HG03196 (cell line): ENCODE data around the gene VWA1.
"Not testable (repeated sequence)": the region's sequence is repeated elsewhere in the genome, so short reads cannot be mapped to it uniquely, and the experiment has no call there.

Experiments
- ATAC-seq: cut with Tn5 transposase; IDR thresholded peaks from one replicate; pipeline ENCODE4 v1.9.1; 2021; ENCODE audit not compliant: unreplicated experiment

VWA1 gene

DNA sequence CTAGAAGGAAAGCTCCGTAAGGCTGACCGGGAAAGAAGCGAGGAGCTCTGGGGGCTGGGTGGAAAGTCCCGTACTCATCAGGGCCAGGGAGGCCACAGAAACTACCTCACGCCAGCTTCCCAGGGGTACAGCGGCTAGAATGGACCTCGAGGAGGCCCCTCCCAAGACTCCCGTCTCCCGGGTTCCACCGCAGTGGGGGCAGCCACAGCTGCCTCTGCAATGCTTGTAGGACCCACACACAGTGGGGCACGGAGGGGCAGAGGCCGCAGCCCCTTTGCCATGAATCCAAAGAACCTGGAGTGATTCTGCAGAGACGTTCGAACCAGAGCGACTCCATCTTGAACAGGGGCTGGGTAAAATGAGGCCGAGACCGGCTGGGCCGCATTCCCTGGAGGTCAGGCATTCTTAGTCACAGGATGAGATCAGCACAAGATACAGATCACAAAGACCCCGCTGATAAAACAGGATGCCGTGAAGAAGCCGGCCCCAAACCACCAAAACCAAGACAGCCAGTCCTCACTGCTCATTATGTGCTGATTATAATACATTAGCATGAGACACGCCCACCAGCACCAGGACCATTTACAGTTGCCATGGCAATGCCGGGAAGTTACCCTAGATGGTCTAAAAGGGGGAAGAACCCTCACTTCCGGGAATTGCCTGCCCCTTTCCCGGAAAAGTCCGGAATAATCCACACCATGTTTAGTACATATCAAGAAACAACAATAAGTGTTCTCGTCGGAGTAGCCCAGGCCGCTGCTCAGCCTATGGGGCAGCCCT, 12.8 kb upstream of the VWA1 start:
- no peak for ATAC-seq

DNA sequence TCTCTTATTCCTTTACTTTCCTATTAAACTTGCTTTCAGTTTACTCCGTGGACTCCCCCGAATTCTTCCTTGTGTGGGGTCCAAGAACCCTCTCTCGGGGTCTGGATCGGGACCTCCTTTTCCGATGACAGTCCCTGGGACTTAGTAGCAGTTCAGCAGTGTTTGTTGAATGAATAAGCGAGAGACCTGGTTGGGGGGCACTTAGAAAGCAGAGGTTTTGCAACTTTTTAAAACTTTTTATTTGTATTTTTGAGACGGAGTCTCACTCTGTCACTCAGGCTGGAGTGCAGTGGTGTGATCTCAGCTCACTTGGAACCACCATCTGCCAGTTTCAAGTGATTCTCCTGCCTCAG, 12.3 kb upstream of the VWA1 start:
- no peak for ATAC-seq

DNA sequence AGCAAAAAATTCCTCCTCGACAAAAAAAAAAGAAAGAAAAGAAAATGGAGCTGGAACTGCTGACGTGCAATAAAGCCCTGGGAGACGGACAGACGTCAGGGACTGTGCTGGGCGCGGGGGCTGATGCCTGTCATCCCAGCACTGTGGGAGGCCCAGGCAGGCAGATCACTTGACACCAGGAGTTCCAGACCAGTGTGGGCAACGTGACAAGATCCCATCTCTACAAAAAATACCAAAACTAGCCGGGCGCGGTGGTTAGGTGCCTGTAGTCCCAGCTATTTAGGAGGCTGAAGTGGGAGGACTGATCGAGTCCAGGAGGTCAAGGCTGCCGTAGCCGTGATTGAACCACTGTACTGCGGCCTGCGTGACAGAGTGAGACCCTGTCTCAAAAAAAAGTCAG, 10.8 kb upstream of the VWA1 start:
- ATAC-seq, result no peak

DNA sequence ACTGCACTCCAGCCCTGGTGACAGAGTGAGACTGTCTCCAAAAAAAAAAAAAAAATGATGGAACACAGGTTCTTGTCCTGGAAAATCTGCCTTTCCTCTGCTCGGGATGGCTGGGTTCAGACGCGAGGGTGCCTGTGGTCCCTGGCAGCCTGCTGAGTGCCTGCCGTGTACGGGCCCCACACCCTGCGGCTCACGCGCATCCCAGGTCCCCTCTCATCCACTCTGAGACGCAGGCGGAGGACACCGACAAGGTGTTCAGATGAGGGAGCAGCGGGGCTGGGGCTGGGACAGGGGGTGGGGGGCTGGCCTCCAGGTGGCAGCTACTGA, 10.1 kb upstream of the VWA1 start:
- no peak for ATAC-seq

DNA sequence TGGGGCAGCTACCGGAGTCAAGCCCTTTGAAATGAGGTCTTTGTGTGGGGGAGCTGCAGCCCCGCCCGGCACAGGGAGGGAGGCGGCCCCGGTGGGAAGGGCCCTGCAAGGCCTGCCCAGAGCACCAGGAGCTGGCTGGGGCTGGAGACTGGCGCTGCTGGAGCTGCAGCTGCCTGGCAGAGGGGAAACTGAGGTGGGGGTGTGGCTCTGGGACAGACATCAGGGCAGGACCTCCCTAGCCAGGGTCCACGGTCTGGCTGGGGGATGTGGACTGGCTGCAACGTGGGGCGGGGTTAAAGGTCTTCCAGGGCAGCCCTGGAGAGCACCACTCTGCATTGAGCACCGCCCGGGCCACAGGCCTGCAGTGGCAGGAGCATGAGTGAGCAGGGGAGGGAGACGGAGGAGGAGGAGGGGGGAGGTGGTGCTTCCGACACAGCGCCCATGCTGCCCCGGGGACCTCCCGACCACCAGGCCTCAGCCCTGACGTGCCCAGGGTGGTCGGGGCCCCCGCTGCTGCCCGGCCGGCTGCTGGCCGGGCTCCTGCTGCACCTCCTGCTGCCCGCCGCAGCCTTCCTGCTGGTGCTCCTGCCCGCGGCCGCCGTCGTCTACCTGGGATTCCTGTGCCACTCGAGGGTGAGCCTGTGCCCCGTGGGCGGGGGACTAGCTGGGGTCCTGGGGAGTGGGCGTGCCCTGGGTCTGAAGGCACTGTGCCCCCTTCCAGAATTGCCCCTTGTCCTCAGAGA, 9.6 kb upstream of the VWA1 start:
- no peak for ATAC-seq

DNA sequence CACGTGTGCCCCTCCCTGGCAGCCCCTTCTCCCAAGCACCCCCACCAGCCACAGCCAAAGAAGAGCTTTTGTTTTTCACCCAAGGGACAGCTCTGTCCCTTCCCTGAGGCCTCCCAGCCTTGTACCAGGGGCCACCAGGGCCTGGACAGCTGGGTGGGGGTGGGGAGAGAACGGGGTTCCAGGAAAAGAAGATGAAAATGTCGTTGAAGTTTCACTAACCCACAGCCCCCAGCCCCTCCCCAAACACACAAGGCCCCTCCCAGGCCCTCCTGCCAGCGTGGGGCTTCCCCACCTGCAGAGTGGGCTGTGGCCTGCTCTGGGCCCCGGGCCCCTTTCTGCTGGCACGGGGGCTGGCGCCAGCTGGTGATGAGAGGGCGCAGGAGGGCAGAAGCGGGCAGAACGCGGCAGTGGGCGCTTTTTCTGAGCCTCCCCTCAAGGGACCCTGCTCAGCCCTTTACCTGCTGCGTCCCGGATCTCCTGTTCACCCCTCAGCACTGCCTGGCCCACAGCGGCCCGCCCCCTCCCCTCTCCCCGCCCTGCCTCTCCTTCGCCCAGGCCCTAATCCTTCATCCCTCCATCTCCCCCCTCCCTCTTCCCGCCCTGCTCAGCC, 8.9 kb upstream of the VWA1 start:
- ATAC-seq, result no peak

DNA sequence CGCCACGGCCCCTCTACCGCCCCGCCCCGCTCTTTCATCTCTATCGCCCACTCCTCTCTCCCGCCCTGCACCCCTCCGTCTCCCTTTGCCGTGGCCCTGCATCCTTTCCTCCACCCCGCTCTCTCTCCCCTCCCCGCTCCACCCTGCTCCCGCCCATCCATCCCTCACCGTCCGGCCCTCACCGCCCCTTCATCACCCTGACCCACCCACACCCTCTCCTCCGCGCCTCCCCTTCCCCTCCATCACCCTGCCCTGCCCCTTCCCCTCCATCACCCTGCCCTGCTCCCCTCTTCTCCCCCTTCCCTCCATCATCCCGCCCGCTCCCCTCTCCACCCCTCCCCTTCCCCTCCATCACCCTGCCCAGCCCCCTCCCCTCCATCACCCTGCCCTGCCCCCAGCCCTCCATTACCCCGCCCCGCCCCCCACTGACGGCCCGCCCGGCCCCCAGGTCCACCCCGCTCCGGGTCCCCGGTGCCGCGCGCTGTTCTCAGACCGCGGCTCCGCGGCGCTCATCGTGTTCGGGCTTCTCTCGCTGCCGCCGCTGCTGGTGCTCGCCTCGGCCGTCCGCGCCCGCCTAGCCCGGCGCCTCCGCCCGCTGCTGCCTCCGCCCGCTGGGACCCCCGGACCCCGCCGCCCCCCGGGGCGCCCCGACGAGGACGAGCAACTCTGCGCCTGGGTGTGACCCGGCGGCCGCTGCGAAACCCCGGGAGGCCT, 8.2 kb upstream of the VWA1 start:
- ATAC-seq, result no peak

DNA sequence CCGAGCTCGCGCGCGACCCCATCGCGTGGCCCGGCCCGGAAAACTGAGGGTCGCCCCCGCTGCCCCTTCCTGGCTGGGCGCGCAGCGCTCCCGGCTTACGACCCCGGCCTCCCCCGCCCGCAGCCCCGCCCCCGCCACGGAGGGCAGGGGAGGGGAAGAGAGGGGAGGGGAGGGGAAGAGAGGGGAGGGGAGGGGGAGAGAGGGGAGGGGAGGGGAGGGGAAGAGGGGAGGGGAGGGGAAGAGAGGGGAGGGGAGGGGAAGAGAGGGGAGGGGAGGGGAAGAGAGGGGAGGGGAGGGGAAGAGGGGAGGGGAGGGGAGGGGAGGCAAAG, 7.7 kb upstream of the VWA1 start:
- ATAC-seq, result no peak

DNA sequence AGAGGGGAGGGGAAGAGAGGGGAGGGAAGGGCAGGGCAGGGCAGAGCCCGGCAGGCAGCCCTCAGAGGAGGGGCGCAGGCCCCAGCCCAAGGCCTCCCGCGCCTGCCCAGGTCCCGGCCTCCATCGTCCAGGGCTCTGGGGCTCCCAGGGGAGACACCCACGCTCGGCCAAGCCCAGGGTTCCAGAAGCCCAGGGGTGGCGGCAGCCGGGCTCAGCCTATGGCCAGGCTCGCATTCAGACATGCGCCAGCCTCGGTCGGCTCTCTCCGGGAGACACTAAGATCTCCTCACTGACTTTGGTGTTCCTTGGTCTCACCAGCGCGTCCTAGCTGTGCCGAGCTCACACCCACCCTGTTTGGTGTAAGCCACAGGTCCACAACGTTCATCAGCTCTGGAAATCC, 7.3 kb upstream of the VWA1 start:
- ATAC-seq, result no peak

DNA sequence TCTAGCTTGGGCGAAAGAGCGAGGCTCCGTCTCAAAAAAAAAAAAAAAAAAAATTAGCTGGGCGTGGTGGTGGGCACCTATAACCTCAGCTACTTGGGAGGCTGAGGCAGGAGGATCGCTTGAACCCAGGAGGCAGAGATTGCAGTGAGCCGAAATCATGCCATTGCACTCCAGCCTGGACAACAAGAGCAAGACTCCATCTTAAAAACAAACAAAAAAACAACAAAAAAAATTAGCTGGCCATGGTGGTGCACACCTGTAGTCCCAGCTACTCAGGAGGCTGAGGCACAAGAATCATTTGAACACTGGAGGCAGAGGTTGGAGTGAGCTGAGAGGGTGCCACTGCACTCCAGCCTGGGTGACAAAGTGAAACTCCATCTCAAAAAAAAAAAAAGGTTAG, 6.5 kb upstream of the VWA1 start:
- not testable (repeated sequence) for ATAC-seq

DNA sequence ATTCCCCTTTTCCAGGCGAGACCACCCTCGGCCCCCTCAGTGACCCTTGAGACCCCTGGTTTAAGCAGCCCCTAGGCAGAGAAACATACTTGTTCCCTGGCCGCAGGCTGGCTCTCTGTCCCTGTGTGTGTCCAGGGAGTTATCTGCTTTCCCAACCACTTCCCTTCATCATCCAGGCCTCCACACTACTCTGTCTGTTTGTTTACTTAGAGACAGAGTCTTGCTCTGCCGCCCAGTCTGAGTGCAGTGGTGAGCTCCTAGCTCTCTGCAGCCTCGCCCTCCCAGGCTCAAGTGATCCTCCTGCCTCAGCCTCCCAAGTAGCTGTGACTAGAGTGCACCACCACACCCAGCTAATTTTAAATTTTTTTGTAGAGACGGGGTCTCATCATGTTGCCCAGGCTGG, 5.8 kb upstream of the VWA1 start:
- ATAC-seq, result no peak

DNA sequence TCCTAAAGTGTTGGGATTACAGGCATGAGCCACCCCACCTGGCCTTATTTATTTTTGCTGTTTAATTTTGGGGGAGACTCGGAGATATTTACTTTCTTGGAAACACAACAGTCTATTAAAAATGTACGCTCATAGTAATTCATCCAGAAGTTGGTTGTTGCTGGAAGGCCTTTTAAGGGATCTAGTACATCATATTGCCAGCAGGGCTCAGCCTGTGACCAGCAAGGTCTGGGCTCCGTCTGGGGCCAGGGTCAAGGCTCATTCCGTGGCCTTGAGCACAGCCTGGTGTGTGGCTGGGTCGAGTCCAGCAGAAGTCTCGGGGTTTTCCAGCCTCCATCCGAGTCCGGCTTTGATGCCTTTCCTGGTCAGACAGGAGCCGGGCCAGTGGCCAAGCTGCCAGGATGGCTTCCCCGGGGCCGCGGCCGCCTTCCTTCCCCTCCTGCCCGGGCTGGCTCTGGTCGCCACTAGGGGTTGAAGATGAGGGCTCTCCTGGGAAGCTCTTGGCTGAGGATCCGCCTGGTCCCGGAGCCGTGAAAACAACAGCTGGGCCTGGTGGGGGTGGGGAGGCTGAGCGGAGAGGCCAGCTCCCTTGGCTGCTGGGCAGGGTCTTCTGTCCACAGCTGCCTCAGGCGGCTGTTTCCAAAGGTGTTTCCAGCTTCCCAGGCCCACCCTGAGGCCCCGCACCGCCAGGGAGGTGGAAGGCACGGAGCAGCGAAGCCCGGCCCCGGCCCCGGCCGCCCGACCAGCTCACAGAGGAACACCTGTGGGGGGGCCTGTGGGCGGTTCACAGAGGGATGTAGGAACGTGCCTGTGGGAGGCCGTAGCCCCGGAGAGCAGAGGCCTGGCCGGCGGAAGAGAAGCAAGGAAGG, 5.1 kb upstream of the VWA1 start:
- ATAC-seq, result no peak

DNA sequence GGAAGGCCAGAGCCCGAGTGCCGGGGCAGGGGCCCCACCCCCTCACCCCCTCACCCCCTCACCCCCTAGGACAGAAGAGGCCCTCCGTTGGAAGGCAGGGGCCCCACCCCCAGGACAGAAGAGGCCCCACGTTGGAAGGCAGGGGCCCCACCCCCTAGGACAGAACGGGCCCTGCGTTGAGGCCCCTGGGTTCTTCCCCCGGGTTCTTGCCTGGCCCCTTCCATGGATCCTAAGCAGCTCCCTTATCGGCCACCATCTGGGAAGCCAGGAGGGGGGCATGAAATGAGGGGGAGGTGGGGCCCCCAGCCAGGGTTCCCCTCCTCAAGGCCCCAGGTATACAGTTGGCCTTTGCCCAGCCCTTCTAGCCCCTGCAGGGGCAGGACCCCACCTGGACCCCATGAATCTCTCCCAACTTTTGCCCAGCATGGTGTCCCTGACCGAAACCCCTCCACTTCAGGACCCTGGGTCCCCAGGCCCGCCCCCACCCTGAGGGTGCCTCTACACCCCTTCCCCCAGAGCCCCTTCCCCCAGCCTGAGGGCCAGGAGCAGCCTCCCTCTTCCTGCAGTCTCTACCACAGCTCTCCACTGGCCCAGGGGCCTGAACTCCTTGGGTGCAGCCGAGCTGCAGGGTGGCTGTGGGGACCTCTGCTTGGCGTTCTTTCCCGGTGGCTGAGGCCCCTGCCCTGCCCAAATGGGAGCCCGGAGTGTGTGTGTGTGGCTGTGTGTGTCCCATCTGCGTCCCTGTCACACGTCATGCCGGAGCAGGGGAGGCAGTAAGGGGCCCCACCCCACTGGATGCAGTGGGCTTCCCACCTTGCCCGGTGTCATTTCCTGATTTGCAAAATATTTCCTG, 4.3 kb upstream of the VWA1 start:
- ATAC-seq, result no peak

DNA sequence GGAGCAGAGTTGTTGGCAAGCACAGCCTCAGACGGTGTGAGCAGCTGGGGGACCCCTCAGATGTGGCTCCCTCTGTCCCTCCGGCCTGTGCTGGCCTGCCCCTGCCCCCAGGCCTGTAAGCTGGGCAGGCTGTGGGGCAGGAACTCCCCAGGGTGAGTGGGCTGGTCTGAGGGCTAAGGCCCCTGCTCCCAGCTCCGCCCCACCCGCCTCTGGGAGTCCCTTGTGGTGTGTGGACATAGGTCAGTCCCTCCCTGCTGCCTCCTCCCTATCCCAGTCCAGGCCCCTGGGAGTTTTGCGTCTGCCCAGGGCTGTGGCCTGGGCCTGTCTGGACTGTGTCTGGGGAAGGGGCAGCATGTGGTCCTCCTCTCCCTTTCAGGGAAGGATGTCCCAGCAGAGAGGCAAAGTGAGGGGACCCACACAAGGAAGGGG, 3.6 kb upstream of the VWA1 start:
- no peak for ATAC-seq

DNA sequence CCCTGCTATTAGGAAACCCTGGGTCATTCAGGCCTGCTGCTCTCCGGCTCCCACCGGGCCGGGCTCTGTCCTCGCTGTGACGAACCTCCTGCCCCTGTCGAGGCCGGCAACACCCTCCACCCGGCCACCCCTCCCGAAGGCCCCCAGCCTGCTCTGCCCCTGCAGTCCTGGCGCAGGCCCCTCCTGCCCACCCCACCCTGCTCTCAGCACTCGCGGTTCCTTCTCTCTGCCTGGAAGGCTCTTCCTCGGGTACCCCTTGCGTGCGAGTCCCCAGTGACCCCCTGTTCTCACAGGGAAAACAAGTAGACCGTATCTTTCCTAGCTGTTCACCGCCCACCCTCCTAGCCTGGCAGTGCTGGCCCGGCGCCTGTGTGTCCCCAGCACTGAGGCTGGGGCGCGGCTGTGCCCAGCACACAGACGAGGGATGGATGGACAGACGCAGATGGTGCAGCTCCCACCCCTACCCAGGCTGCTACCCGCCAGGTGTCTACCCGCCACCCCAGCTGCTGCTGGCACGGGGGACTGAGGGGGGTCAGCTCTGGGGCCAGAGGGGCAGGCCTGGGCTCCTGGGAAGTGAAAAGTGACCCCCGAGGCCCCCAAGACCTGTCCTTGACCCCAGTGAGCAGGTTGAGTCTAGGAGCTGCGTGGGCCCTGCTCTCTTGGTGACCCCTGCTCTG, 3.1 kb upstream of the VWA1 start:
- ATAC-seq, result no peak

DNA sequence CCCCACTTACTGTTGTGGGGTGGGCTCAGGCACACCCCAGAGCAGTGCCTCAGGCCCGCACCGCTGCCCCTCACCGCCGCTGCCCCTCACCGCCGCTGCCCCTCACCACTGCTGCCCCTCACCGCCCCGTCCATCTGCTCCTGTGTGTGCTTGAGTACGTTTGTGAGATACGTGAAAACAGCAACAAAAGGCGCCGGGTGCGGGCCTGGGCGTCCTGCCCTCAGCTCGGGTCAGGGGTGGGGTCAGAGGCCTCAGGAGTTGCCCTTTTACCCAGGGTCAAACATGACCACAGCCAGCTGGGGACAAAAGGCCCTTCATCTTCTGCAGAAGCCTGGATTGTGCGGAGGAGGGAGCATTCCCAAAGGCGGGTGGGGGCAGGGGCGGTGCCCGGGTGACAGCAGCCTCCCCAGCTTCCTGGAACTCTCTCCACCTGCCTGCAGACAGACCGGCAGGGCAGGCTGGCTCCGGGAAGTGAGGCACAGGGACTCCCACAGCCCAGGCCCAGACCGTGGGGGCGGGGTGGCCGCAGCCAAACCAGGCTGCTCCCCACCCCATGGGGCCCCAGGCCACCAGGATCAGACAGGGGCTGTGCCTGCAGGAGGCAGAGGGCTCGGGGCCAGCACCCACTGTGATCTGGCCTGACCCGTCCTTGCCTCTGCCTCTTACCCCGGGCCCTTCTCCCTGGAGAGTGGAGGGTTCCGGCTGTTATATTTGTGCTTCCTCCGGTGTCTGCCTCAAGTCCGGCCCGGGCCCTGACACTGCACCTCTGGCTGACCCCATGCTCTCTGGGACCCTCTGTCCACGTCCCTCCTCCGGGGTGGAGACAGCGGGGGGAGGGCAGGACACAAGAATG, 2.3 kb upstream of the VWA1 start:
- no peak for ATAC-seq

DNA sequence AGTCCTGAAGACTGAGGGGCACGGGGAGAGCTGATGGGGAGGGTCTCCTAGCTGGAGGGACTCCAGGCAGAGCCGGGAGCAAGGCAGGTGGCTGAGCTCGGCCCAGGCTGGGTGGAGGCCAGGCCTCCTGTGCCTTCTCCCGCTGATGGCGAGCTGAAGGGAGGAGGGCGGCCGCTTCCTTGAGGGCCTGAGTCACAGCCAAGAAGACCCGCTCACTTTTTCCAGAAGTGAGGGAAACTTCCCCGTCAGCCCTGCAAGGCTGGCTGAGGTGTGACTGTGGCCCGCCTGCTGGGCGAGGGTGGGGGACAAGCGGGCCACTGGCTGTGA, 1.7 kb upstream of the VWA1 start:
- no peak for ATAC-seq

DNA sequence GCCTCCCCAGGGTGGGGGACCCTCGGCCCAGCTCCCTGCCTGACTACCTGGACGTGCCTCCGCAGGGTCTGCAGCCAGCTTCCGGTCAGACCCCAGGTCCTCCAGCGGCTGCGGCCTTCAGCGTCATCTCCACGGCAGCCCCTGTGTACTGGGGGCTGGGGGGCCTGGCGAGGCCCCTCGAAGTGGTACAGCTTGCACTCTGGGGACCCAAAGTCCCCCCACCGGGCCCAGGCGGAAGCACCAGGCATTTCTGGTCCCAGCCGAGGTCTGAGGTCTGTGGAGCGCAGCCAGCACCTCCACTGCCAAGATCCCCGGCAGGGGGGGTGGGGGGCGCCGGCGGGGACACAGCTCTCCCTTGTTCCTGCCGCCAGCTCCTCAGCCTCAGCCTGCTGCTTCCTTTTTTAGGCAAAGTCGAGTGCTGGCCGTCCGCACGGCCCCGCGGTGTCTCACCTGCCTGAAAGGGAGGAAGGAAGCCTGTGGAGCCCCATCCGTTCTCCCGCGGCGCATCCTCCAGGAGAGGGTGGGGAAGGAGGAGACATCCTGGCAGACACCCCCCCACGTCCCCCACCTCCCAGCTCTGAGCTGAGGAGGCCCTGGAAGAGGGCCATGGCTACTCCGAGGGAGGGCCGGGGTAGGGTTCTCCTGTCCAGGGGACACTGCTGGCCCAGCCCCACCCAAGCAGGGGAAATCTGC, 1.2 kb upstream of the VWA1 start:
- no peak for ATAC-seq
